ENCODE results near the gene NPAS3.

The NPAS3 gene

DNA sequence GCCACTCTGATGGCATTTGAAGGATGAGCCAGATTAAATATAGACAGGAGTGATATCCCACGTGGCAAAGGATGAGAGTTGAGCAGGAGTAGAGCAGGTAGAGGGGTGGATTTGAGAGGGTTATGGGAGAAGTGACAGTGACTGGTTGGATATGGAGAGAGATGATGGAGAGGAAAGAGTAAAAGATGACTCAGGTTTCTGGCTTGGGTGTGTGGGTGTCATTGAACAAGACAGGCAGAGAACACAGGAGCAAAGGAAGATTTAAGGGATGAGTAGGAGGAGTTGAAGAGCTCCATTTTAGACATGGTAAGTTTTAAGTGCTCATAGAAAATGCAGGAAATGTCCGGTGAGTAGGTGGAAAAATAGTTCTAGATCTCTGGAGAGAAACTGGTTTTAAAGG, 875.3 kb downstream of the NPAS3 start:
- no peak for DNase-seq

GRCh38 chr14:33833706-33834465, 895.2 kb downstream of the NPAS3 start:
- DNase-seq, result no peak

DNA sequence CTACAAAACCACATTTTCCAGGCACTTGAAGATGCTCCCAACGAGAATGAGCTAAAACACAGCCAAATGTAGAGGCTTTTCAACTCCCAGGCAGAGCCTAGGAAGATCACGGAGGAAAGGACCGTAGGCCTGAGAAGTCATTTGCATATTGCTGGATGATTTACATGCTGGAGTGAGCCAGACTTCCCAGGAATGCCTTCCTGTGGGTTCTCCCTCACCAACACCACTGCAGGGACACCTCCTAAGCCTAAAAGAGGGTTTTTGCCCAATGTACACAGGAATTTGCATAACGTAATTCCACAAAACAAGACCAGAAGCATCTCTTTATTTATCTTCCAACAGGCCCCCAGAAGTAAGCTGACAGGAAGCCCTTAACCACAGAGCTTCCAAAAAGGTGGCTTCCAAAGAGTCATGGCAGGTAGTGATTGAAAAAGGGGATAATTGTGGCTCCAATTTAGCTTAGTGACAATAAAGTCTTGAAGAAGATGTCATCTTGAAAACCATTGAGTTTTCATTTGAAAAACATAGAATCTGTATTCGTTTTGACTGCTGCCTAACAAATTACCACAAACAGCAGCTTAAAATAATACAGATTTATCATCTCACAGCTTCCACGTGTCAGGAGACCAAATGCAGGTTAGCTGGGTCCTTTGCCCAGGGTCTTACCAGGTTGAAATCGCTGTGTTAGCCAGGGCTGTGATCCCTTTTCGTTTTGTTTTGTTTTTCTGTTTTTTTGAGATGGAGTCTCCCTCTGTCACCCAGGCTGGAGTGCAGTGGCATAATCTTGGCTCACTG, 896.0 kb downstream of the NPAS3 start:
- no peak for DNase-seq

DNA sequence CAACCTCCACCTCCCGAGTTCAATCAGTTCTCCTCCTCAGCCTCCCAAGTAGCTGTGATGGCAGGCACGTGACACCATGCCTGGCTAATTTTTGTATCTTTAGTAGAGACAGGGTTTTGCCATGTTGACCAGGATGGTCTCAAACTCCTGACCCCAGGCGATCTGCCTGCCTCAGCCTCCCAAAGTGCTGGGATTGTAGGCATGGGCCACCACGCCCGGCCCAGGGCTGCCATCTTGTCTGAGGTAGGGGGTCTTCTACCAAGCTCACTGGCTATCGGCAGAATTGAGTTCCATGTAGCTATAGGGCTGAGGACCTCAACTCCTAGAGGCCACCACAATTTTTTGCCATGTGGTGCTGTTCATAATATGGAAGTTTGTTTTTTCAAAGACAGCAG, 896.6 kb downstream of the NPAS3 start:
- DNase-seq, result no peak

DNA sequence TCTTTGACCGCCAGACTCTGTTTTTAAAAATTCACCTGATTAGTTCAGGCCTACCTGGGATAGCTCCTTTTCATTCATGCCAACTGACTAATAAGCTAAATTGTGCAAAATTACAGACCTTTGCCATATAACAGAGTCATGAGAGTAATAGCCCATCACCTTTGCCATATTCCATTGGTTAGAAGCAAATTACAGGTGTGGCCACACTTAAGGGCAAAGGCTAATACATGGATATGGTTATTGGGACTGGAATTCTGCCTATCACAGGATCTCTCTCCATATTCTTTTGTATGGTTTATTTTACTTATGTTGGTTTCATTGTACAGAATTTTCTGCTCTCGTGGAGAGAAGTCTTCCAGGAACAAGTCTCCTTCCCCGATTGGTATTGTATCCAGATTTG, 897.0 kb downstream of the NPAS3 start:
- no peak for DNase-seq

DNA sequence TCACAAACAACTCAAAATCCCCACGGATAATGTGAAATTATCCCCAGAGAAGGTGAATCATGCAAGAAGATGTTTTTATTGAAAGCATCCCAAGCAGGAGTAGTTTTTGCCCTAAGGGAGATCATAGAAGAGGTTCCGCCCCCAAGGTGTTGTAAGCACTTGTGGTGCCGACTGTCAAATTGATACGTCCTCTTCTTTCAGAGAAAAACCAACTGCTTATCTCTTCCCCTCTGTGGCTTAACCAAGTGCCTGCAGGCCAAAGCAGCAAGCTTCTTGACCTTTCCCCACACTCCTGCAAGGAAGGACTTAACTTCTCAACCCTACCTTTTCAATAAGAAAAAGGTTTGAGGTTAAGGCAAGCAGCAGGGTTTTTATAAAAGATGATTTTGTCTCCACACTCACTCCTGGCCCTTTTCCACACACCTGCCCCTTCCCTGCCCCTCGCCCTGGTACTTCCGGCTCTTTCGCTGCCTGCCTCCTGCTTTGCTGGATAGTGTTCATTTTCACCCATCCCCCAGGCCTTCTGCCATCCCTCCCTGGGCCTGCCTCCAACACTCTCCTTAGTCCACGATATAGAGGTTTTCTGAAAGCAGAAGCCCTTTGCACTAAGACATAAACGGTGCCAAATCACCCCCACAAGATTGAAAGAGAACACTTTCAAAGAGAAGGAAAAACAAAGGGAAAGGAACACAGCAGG, 897.7 kb downstream of the NPAS3 start:
- no peak for DNase-seq

- DNase-seq, result no peak
These were observed 898.4 kb downstream of the NPAS3 start for GRCh38 chr14:33836900-33837577.

- DNase-seq, result no peak
These were observed 899.4 kb downstream of the NPAS3 start for GRCh38 chr14:33837943-33838683.

DNA sequence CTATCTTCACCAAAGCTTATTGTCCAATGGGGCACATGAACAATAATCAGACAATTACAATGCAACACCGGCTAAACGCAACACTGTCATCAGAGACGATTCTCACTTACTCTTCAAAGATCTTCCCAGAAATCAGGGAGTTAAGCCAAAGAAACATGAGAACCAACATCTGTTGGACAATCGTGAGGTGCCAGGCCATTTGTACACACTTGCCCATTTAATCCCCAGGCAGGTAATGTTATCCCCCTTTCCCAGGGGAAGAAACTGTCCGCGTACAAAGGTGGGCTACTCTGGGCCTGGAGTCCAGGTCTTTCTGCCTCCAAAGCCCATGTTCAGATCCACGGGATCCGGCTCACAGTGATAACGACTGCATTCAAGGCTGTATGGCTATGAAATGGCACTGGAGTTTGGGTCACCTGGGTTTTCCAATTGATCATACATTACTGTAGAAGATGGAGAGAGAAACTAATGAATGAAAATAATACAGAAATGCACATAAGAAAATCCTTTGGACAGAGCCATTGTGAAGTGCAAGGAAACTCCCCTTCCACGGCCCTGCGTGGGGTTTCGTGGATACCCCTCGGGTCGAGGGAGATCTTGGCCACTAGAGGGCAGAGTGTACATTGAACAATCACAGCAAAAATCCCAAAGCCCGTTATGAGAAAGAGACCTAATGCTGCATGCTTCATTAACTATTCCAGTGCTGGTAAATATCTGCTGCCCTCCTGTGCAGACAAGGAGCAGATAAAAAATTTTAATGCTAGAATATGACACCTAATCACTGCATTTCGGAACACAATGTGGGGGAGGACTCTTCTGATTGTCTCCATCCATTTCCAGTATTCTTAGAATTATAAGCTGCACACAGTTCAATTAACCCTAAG, 900.8 kb downstream of the NPAS3 start:
- DNase-seq, result peak; percentile 69

- no peak for DNase-seq
These were observed 902.1 kb downstream of the NPAS3 start for GRCh38 chr14:33840797-33841196.

GRCh38 chr14:33842299-33842698, 903.6 kb downstream of the NPAS3 start:
- no peak for DNase-seq

GRCh38 chr14:33844118-33844517, 905.4 kb downstream of the NPAS3 start:
- no peak for DNase-seq

DNA sequence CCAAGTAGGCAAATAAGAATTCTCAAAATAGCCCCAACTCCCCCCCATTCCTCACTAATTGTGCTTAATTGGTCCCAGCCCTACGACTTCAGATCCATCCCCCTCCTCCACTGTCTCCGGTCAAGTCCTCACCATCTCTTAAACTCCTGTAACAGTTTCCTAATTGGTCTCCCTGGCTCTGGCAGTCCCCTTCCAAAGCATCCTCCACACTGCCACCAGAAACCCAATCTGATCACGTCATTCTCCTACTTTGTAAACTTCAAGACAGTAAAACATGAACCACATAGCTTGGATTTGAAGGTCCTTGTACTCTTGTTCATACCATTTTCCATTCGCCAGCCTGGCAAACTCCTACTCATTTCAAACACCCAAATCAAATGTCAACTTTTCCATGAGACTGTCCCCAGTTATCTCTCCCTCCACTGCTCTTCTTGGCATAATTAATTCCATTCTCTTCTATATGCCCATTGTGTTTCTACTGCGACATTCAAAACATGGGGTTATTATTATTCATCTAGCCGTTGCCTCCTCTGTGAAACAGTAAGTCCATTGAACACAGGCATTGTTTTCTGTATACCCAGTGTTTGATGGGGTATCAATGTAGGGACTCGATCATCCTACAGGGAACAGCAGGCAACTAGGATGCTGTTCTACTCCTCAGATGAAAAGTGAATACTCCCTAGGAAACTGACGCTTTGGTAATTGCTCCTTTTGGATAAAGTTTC, 907.6 kb downstream of the NPAS3 start:
- DNase-seq, result no peak

DNA sequence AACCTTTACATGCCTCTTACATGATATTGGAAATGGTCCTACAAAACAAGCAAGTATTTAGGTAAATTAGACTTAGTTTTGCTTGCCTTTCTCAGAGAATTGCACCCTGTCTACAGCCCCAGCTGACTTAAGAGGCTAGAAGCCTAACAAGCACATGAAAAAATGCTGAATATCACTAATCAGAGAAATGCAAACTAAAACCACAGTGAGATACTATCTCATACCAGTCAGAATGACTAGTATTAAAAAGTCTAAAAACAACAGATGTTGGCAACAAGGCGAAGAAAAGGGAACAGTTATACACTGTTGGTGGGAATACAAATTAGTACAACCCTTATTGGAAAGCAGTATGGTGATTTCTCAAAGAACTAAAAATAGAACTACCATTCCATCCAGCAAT, 908.4 kb downstream of the NPAS3 start:
- no peak for DNase-seq

- DNase-seq, result no peak
These were observed 909.3 kb downstream of the NPAS3 start for GRCh38 chr14:33848009-33848408.

- DNase-seq, result no peak
These were observed 910.2 kb downstream of the NPAS3 start for GRCh38 chr14:33848706-33849454.

DNA sequence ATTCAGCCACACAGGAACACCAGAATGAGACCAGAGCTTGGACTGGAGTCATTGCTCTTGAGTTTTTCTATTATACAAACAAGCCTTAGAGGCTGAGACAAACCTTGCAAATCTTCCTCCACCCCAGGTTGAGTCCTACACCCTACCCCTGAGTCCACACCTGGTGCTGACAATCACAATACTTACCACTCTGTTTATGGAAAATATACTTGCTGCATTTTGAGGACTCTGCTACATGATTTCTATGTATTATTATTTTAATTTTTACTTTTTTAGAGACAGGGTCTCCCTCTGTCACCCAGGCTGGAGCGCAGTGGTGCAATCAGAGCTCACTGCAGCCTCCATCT, 910.7 kb downstream of the NPAS3 start:
- no peak for DNase-seq

DNA sequence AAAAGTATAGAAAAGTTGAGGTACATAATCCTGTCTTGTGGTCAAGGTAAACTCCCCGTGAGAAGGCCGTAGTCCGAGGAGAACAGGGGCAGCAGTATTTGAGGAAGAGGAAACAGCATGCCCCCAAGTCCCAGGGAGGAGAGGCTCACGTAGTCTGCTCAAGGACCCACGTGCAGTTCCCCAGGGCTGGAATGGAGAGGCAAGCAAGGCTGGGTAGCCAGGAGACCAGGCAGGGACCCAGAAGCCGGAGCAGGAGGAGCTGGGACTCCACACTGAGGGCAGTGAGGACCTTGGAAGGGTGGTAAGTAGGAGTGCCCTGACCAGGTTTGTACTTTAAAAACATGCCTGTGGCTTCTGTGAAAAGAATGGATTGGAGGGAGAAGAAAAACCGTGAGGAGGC, 912.1 kb downstream of the NPAS3 start:
- no peak for DNase-seq

- no peak for DNase-seq
These were observed 912.7 kb downstream of the NPAS3 start for GRCh38 chr14:33851366-33851765.

- DNase-seq, result no peak
These were observed 913.3 kb downstream of the NPAS3 start for GRCh38 chr14:33851931-33852330.

All from activated CD8-positive, alpha-beta memory T cell treated with anti-CD3 and anti-CD28 coated beads for 24 hours (primary cell).